Gastrocnemius medialis (tissue), 4 donors: ENCODE measurements around the gene ZBTB39. TPM values are rescaled to one million over a fixed set of nuclear protein-coding genes. Genes with fewer than 3 reads are reported as not detected.

ENCODE experiments used
- ATAC-seq, 2 donors: fragments of 150-250 bp; one replicate each; pipeline ENCODE4 v1.9.1; 2016
- DNase-seq, 2 donors: peaks; one replicate each; pipeline ENCODE4 v3.0.0-alpha.2; 2019
- H3K27ac ChIP-seq, 4 donors: fragments of 200-600 bp; sonication (generic); 1 replicate in 1 of 4; 2 replicates in 3 of 4; pipeline ENCODE4 v1.5.1; 2016 to 2018; ENCODE audit warnings: mild to moderate bottlenecking in 2 of 4, moderate library complexity in 1 of 4
- H3K27me3 ChIP-seq, 3 donors: fragments of 200-600 bp; sonication (generic) in 2 of 3; 1 replicate in 1 of 3; 2 replicates in 2 of 3; pipeline versions ENCODE4 v1.5.1 to v1.6.0; 2016 to 2019; ENCODE audit warnings: mild to moderate bottlenecking in 1 of 3, moderate library complexity in 1 of 3
- H3K36me3 ChIP-seq, 2 donors: fragments of 200-600 bp; sonication (generic) in 1 of 2; one replicate each; pipeline ENCODE4 v1.5.1; 2017 to 2018
- H3K4me1 ChIP-seq, 2 donors: fragments of 200-600 bp; sonication (generic) in 1 of 2; one replicate each; pipeline ENCODE4 v1.5.1; 2016 to 2017; ENCODE audit warnings: mild to moderate bottlenecking in 2 of 2
- H3K4me3 ChIP-seq, 4 donors: fragments of 200-600 bp; sonication (generic) in 3 of 4; 1 replicate in 1 of 4; 2 replicates in 3 of 4; pipeline ENCODE4 v1.5.1; 2016 to 2019; ENCODE audit warnings: mild to moderate bottlenecking in 2 of 4
- H3K9me3 ChIP-seq, 3 donors: fragments of 200-600 bp; sonication (generic) in 2 of 3; 1 replicate in 1 of 3; 2 replicates in 2 of 3; pipeline ENCODE4 v1.5.1; 2016 to 2019
- POLR2A ChIP-seq, 2 donors: fragments of 450-650 bp; IDR thresholded peaks; one replicate each; pipeline ENCODE4 v1.6.1; 2017; ENCODE audit warnings: antibody characterized with exemption in 2 of 2, mild to moderate bottlenecking in 2 of 2, moderate library complexity in 2 of 2
- in situ Hi-C, 4 donors: fragments of 200-750 bp; cut with MboI; loops; one replicate each; pipeline versions ENCODE4 v1.15.0 to v1.8.0; 2017; ENCODE audit warnings: low sequenced_read_pairs in 4 of 4
- intact Hi-C: fragments of 100-400 bp; cut with DNase I; formaldehyde crosslinking; loops from one replicate; pipeline ENCODE4 v1.15.1; 2023; ENCODE audit warnings: low total_unique reads
- total RNA-seq, 4 donors: library from RNA; depleted of rRNA; stranded (reverse); fragments of >200 nt; gene quantifications; one replicate each; pipeline versions ENCODE4 v1.1.0 to v1.2.3, GENCODE V29; 2016
- TF ChIP-seq, protein P1 (sequence below), 5 experiments: fragments of 450-650 bp in 3 of 5; fragments of 200-600 bp in 2 of 5; sonication (generic) in 2 of 5; IDR thresholded peaks in 4 of 5; conservative IDR thresholded peaks in 1 of 5; 1 replicate in 4 of 5; 2 replicates in 1 of 5; pipeline ENCODE4 v1.5.1; 2016 to 2019; ENCODE audit warnings: antibody characterized with exemption in 5 of 5, mild to moderate bottlenecking in 3 of 5, moderate library complexity in 3 of 5

The ZBTB39 gene
- total RNA-seq, 4 donors from 2014 or later = 2.2 to 3.8 (median 2.8) TPM

DNA sequence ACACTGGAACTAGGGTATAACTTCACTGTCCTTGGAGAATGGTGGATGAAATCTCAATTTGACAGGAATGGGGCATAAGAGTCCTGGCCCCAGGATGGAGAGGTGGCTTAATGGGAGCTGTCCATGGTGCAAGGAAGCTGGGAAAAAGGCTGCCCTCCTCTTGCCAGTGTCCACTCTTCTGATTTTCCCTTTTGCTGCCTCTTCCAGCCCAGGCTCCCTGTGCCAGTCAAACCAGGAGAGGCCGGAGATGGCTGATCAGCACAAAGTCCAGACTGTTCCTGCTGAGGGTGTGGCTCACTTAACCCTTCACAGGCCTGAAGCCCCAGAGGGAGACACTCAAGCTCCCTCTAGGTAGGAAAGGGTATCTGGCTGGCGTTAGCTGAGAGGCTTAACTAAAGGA lies 43.5 kb upstream of the ZBTB39 start, which contains the start of gene MYO1A:
Gene MYO1A (minus strand): TSS at position 240 of the 400 bp plus-strand sequence. CDS start 1,806 bp downstream, outside the sequence.
- no peaks in the 10 kb centered on the region for H3K36me3 ChIP-seq
- no peak within 1 kb of the TSS for H3K4me3 ChIP-seq
- in situ Hi-C loops = no loop called here
- H3K9me3 ChIP-seq = no peaks in the 10 kb centered on the region
- no peak within 1 kb of the TSS for H3K27ac ChIP-seq
- TF ChIP-seq, protein P1, sequence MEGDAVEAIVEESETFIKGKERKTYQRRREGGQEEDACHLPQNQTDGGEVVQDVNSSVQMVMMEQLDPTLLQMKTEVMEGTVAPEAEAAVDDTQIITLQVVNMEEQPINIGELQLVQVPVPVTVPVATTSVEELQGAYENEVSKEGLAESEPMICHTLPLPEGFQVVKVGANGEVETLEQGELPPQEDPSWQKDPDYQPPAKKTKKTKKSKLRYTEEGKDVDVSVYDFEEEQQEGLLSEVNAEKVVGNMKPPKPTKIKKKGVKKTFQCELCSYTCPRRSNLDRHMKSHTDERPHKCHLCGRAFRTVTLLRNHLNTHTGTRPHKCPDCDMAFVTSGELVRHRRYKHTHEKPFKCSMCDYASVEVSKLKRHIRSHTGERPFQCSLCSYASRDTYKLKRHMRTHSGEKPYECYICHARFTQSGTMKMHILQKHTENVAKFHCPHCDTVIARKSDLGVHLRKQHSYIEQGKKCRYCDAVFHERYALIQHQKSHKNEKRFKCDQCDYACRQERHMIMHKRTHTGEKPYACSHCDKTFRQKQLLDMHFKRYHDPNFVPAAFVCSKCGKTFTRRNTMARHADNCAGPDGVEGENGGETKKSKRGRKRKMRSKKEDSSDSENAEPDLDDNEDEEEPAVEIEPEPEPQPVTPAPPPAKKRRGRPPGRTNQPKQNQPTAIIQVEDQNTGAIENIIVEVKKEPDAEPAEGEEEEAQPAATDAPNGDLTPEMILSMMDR (IDR thresholded peaks at IDR 0.05 in 4 of 5, conservative IDR thresholded peaks at IDR 0.05 in 1 of 5) = no peak
- TF ChIP-seq POLR2A (IDR thresholded peaks at IDR 0.05) = no peak
- H3K4me1 ChIP-seq = no peaks in the 10 kb centered on the region
- ATAC-seq = no peak
- DNase-seq = no peak
- H3K27me3 ChIP-seq = peaks cover 0 to 16% (median 4%) of the 10 kb centered on the region in 3 donors
- intact Hi-C loops = no loop called here

DNA sequence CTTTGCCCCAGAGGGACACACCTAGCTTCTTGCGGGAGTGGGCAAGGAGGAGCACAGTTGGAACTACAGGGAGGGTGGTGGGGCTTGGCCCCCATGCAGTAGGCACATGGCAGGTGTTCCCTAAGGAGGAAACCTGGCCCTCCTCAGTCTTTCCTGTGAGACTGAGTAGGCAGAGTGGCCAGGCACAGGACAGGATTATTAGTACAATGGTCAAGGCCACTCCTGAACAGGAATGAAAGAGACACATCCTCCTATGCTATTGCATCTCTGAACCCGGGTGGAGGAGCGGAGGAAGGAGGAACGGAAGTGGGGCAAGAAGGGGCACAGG lies 42.7 kb upstream of the ZBTB39 start:
- in situ Hi-C loops = no loop called here
- no peak for ATAC-seq
- Histone ChIP-seq H3K27ac (no peak overlapping the region), H3K36me3 (no peaks in the 10 kb centered on the region), H3K4me3 (no peak overlapping the region), H3K4me1 (no peaks in the 10 kb centered on the region), H3K9me3 (no peaks in the 10 kb centered on the region), H3K27me3 (peaks cover 0 to 16% (median 4%) of the 10 kb centered on the region in 3 donors)
- intact Hi-C loops = no loop called here
- TF ChIP-seq, protein P1 (IDR thresholded peaks at IDR 0.05 in 4 of 5, conservative IDR thresholded peaks at IDR 0.05 in 1 of 5) = no peak
- TF ChIP-seq POLR2A (IDR thresholded peaks at IDR 0.05) = no peak
- no peak for DNase-seq

DNA sequence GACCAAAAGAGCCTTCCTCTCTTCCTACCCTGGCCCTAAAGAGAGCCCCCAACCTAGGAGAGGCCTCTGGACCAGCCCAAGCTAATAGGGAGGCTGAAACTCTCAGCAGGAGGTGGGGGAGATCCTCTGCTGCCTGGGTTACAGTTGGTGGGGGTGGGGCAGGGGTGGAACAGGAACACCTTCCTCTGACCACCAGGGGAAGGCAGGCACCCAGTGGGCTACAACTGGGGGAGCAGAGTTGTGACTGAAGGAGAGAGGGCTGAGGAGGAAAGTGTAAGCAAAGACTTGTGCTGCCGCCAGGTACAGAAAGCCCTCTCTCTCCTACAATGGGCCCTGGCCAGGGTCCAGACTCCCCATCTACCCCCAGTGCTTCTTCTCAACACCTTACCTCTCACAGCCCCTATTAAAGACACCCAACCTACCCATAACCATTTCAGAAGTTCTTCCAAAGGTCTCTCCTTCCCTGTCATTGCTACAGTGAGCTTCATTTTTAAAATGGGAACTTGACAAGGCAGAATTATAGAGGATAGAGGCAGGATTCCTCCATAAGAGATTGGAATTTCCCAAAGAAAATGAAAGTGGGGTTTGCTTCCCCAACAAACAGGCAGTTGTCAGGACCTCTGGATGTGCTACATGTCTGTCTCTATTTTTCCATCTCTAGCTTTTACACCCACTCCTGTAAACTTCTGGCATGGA lies 42.2 kb upstream of the ZBTB39 start:
- Histone ChIP-seq H3K27ac (no peak overlapping the region), H3K4me1 (no peaks in the 10 kb centered on the region), H3K27me3 (peaks cover 0 to 16% (median 4%) of the 10 kb centered on the region in 3 donors), H3K36me3 (no peaks in the 10 kb centered on the region), H3K9me3 (no peaks in the 10 kb centered on the region), H3K4me3 (no peak overlapping the region)
- TF ChIP-seq, protein P1 (IDR thresholded peaks at IDR 0.05 in 4 of 5, conservative IDR thresholded peaks at IDR 0.05 in 1 of 5) = no peak
- no peak for TF ChIP-seq POLR2A (IDR thresholded peaks at IDR 0.05)
- DNase-seq = no peak
- in situ Hi-C loops (no loop called here), intact Hi-C loops (no loop called here)
- ATAC-seq = no peak

DNA sequence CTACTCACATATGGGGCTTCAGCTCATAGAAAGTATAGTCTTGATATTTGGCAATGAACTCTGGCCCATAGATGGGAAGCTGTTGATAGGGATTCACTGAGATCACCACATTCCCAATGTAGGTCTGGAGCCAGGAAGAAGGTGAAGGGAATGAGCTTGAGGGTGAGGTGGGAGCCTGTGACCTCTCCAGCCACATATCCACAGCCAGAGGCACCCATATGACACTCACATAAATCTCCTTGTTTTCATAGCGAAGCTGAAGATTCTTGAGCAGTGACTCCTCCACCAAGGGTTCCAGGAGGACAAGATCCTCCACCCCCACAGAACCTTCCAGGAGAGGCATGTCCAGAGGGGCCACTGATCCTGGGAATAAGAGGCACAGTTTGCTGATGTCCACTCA lies 41.6 kb upstream of the ZBTB39 start:
- Histone ChIP-seq H3K27me3 (peaks cover 0 to 16% (median 4%) of the 10 kb centered on the region in 3 donors), H3K9me3 (no peaks in the 10 kb centered on the region), H3K4me3 (no peak overlapping the region), H3K27ac (no peak overlapping the region), H3K4me1 (no peaks in the 10 kb centered on the region), H3K36me3 (no peaks in the 10 kb centered on the region)
- DNase-seq (no peak), ATAC-seq (no peak)
- TF ChIP-seq, protein P1 (IDR thresholded peaks at IDR 0.05 in 4 of 5, conservative IDR thresholded peaks at IDR 0.05 in 1 of 5) = no peak
- TF ChIP-seq POLR2A (IDR thresholded peaks at IDR 0.05) = no peak
- intact Hi-C loops (no loop called here), in situ Hi-C loops (no loop called here)
